Gastroesophageal sphincter (tissue), 4 donors: ENCODE data around the gene KRTAP19-6. TPM values are rescaled to one million over a fixed set of nuclear protein-coding genes. Genes with fewer than 3 reads are reported as not detected.

Experiments used
- ATAC-seq: fragments of 150-250 bp; one replicate; pipeline ENCODE4 v1.9.1; 2016; ENCODE audit warnings: mild to moderate bottlenecking, moderate library complexity
- H3K27ac ChIP-seq, 4 donors: fragments of 200-600 bp; sonication (generic) in 3 of 4; 1 replicate in 3 of 4; 2 replicates in 1 of 4; pipeline ENCODE4 v1.5.1; 2016 to 2019
- H3K27me3 ChIP-seq: fragments of 200-600 bp; sonication (generic); one replicate; pipeline ENCODE4 v1.5.1; 2019
- H3K36me3 ChIP-seq, 2 donors: fragments of 200-600 bp; sonication (generic); one replicate each; pipeline ENCODE4 v1.5.1; 2019; ENCODE audit warnings: control low read depth in 1 of 2
- H3K4me1 ChIP-seq, 3 donors: fragments of 200-600 bp; sonication (generic); 1 replicate in 2 of 3; 2 replicates in 1 of 3; pipeline ENCODE4 v1.5.1; 2016 to 2019; ENCODE audit warnings: control low read depth in 2 of 3
- H3K4me3 ChIP-seq, 2 donors: fragments of 200-600 bp; sonication (generic); one replicate each; pipeline ENCODE4 v1.5.1; 2019; ENCODE audit warnings: mild to moderate bottlenecking in 1 of 2, moderate library complexity in 1 of 2
- H3K9me3 ChIP-seq, 3 donors: fragments of 200-600 bp; sonication (generic); one replicate each; pipeline ENCODE4 v1.5.1; 2017 to 2019; ENCODE audit warnings: control low read depth in 2 of 3
- CTCF ChIP-seq, 4 experiments: fragments of 200-600 bp in 2 of 4; fragments of 450-650 bp in 2 of 4; sonication (generic) in 1 of 4; IDR thresholded peaks; one replicate each; pipeline ENCODE4 v1.5.1; 2017 to 2019; ENCODE audit warnings: antibody characterized with exemption in 4 of 4, mild to moderate bottlenecking in 2 of 4, moderate library complexity in 2 of 4
- EP300 ChIP-seq: sonication (generic); formaldehyde crosslinking; IDR thresholded peaks from one replicate; pipeline ENCODE4 v1.6.1; 2017; ENCODE audit warnings: antibody characterized with exemption, mild to moderate bottlenecking
- POLR2A ChIP-seq, 2 donors: fragments of 450-650 bp; IDR thresholded peaks; one replicate each; pipeline ENCODE4 v1.6.1; 2017; ENCODE audit warnings: antibody characterized with exemption in 2 of 2, mild to moderate bottlenecking in 2 of 2, moderate library complexity in 1 of 2
- POLR2AphosphoS5 ChIP-seq: sonication (generic); formaldehyde crosslinking; IDR thresholded peaks from one replicate; pipeline ENCODE4 v1.6.1; 2017; ENCODE audit warnings: antibody characterized with exemption
- WGBS, 2 donors: methylation state at CpG; one replicate each; pipeline ENCODE4 v1.1.5; 2018; ENCODE audit warnings: low coverage in 1 of 2; 5-methylcytosine and 5-hydroxymethylcytosine counted together
- small RNA-seq, 4 donors: library from RNA; depleted of rRNA; stranded (forward); fragments of <200 nt; gene quantifications; one replicate each; pipeline ENCODE3, GENCODE V24; 2016
- total RNA-seq, 4 donors: library from RNA; depleted of rRNA; stranded (reverse); fragments of >200 nt; gene quantifications; one replicate each; pipeline ENCODE4 v1.1.0, GENCODE V29; 2016

The KRTAP19-6 gene
- total RNA-seq, 4 donors from 2014 or later: not detected

DNA sequence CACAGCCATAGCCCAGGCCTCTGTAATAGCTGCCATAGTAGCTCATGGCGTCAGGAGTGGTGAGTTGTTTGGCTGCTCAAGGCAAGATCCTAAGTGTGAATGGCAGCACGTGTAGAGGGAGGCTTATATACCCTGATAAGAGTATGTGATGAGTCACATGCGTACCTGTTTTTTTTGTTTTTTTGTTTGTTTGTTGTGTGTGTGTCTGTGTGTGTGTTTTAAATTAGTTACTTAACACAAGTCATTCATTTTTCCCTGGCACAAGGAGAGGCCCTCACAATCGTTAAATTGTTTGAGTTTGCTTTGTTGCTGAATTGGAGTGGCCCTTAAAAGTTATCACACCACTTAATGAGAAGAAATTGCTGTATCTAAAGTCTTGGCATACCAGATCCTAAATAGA, 44.6 kb downstream of the KRTAP19-6 start, which contains the start of gene KRTAP19-4:
TSS of gene KRTAP19-4 (minus strand) at position 101 of the 400 bp plus-strand sequence. CDS start at position 46, 55 bp downstream.
- Histone ChIP-seq H3K36me3 (no peaks in the 10 kb centered on the region), H3K4me3 (no peak within 1 kb of the TSS), H3K9me3 (no peaks in the 10 kb centered on the region), H3K4me1 (no peaks in the 10 kb centered on the region), H3K27ac (no peak within 1 kb of the TSS), H3K27me3 (no peaks in the 10 kb centered on the region)
- ATAC-seq: no peak
- TF ChIP-seq CTCF (IDR thresholded peaks at IDR 0.05) (no peak), POLR2AphosphoS5 (no peak), EP300 (no peak), POLR2A (IDR thresholded peaks at IDR 0.05) (no peak)
- WGBS, 2 donors: 67 to 86% methylated on average over 1 to 2 of the region's 4 CpGs

DNA sequence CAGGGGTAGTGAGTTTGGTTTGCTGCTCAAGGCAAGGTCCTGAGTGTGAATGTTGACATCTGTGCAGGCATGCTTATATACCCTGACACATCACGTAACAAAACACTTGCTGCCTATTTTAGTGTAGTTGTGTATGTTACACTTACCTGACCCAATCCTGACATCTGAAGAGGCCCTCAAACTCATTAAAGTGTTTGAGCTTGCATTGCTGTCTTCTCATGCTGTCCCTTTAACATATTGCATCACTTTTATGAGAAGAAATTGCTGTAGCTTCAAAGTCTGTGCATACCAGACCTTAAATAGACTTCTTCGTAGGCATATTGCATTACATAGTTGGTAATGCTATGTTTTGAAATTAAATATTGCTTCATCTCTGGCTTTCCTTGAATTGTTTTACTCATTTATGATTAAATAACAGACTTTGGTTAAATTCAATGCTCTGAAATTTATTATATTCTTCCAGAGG, 49.7 kb downstream of the KRTAP19-6 start, which contains the start of gene KRTAP19-3:
TSS of gene KRTAP19-3 (minus strand) at position 51 of the 466 bp plus-strand sequence. CDS start 56 bp downstream, outside the sequence.
- Histone ChIP-seq H3K27me3 (no peaks in the 10 kb centered on the region), H3K27ac (no peak within 1 kb of the TSS), H3K36me3 (no peaks in the 10 kb centered on the region), H3K4me1 (no peaks in the 10 kb centered on the region), H3K9me3 (no peaks in the 10 kb centered on the region), H3K4me3 (no peak within 1 kb of the TSS)
- no peak for ATAC-seq
- WGBS, 2 donors: 66 to 75% methylated on average over 2 of the region's 2 CpGs
- no peak for TF ChIP-seq POLR2AphosphoS5
- TF ChIP-seq EP300: no peak
- no peak for TF ChIP-seq CTCF (IDR thresholded peaks at IDR 0.05)
- no peak for TF ChIP-seq POLR2A (IDR thresholded peaks at IDR 0.05)

Small RNA genes lying within 50 kb of the gene (small RNA-seq; reads per million reads assigned to genes)
- 0 reads per million in 4 donors for gene AP000567.1
- gene KRTAP19-10P: 0 reads per million in 4 donors
- gene KRTAP19-11P: 0 reads per million in 4 donors
- gene KRTAP19-9P: 0 reads per million in 4 donors
- 0 reads per million in 4 donors for gene KRTAP22-2

Other genes with a start within 250 kb of the KRTAP19-6 start
- not detected for gene KRTAP26-1, start 221.5 kb downstream of the KRTAP19-6 start, total RNA-seq
- gene KRTAP27-1, start 204.2 kb downstream of the KRTAP19-6 start, total RNA-seq: not detected
- not detected for gene KRTAP23-1, start 193.3 kb downstream of the KRTAP19-6 start, total RNA-seq
- gene KRTAP13-2, start 169.6 kb downstream of the KRTAP19-6 start, total RNA-seq: not detected
- not detected for gene KRTAP13-1, start 145.8 kb downstream of the KRTAP19-6 start, total RNA-seq
- not detected for gene KRTAP13-3, start 115.9 kb downstream of the KRTAP19-6 start, total RNA-seq
- not detected for gene KRTAP13-4, start 111.6 kb downstream of the KRTAP19-6 start, total RNA-seq
- not detected for gene KRTAP15-1, start 101.6 kb downstream of the KRTAP19-6 start, total RNA-seq
- gene KRTAP19-1, start 61.5 kb downstream of the KRTAP19-6 start, total RNA-seq: not detected
- not detected for gene KRTAP19-2, start 54.4 kb downstream of the KRTAP19-6 start, total RNA-seq
- 1 to 10 TPM in 1 of 4 donors, not detected in 3; 1.7 TPM for gene KRTAP19-3, start 49.9 kb downstream of the KRTAP19-6 start, total RNA-seq
- not detected for gene KRTAP19-4, start 44.7 kb downstream of the KRTAP19-6 start, total RNA-seq
- gene KRTAP19-5, start 39.7 kb downstream of the KRTAP19-6 start, total RNA-seq: not detected
- not detected for gene KRTAP19-7, start 19.4 kb upstream of the KRTAP19-6 start, total RNA-seq
- gene KRTAP22-2, start 48.5 kb upstream of the KRTAP19-6 start, total RNA-seq: not detected
- not detected for gene KRTAP6-3, start 50.6 kb upstream of the KRTAP19-6 start, total RNA-seq
- gene KRTAP6-2, start 57.0 kb upstream of the KRTAP19-6 start, total RNA-seq: not detected
- gene KRTAP22-1, start 59.2 kb upstream of the KRTAP19-6 start, total RNA-seq: not detected
- not detected for gene KRTAP6-1, start 72.1 kb upstream of the KRTAP19-6 start, total RNA-seq
- gene KRTAP20-1, start 74.6 kb upstream of the KRTAP19-6 start, total RNA-seq: not detected
- not detected for gene KRTAP20-4, start 78.8 kb upstream of the KRTAP19-6 start, total RNA-seq
- gene KRTAP20-2, start 93.3 kb upstream of the KRTAP19-6 start, total RNA-seq: not detected
- gene KRTAP20-3, start 101.0 kb upstream of the KRTAP19-6 start, total RNA-seq: not detected
- gene KRTAP21-3, start 176.9 kb upstream of the KRTAP19-6 start, total RNA-seq: not detected
- not detected for gene KRTAP21-2, start 205.4 kb upstream of the KRTAP19-6 start, total RNA-seq
- gene KRTAP21-1, start 213.6 kb upstream of the KRTAP19-6 start, total RNA-seq: not detected